ENCODE results near the gene EYA2.

The EYA2 gene

GRCh38 chr20:46975976-46976375 lies 81.3 kb downstream of the EYA2 start:
- TF ChIP-seq, protein P1, sequence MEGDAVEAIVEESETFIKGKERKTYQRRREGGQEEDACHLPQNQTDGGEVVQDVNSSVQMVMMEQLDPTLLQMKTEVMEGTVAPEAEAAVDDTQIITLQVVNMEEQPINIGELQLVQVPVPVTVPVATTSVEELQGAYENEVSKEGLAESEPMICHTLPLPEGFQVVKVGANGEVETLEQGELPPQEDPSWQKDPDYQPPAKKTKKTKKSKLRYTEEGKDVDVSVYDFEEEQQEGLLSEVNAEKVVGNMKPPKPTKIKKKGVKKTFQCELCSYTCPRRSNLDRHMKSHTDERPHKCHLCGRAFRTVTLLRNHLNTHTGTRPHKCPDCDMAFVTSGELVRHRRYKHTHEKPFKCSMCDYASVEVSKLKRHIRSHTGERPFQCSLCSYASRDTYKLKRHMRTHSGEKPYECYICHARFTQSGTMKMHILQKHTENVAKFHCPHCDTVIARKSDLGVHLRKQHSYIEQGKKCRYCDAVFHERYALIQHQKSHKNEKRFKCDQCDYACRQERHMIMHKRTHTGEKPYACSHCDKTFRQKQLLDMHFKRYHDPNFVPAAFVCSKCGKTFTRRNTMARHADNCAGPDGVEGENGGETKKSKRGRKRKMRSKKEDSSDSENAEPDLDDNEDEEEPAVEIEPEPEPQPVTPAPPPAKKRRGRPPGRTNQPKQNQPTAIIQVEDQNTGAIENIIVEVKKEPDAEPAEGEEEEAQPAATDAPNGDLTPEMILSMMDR (conservative IDR thresholded peaks at IDR 0.05), result no peak
- TF ChIP-seq ZFX (IDR thresholded peaks at IDR 0.05), result no peak

GRCh38 chr20:46977204-46977603 lies 82.6 kb downstream of the EYA2 start:
- H3K27ac ChIP-seq, result no peak overlapping the region
- TF ChIP-seq, protein P1 (conservative IDR thresholded peaks at IDR 0.05), result peak; percentile 14
- no peak for TF ChIP-seq ZFX (IDR thresholded peaks at IDR 0.05)

More at GRCh38 chr20:46975976-46976375, 81.3 kb downstream of the EYA2 start:
- H3K27ac ChIP-seq, result no peak overlapping the region

DNA sequence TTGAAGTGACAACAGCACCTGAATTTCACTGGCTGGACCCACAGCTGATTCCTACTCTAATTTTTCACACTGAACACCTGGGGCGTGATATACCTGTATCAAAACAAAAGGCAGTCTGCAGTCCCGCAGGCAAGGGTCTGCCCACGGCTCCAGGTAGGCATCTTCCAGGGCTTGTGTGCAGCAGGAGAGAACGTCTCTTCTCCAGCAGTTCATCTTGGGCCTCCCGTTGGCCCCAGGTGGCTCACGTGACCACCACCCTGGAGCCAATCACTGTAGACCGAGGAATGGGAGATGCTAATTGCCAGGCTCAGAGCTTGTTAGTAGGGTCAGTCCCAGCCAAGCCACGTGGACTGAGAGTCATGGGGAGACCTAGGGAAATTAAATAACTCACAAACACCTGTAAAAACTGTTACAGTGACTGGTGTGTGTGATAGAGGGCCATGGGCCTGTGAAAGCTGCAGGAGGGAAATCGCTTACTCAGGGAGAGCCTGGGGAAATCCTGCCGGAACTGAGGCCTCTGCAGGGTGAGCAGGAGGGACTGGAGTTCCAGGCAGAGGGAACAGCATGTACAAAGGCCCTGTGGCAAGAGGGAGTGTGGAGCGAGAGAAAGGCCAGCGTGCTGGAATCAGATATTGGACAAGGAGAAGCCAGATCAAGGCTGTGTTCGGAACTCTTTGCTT lies 83.4 kb downstream of the EYA2 start:
- TF ChIP-seq ZFX (IDR thresholded peaks at IDR 0.05), result no peak
- TF ChIP-seq, protein P1 (conservative IDR thresholded peaks at IDR 0.05), result no peak
- no peak overlapping the region for H3K27ac ChIP-seq

DNA sequence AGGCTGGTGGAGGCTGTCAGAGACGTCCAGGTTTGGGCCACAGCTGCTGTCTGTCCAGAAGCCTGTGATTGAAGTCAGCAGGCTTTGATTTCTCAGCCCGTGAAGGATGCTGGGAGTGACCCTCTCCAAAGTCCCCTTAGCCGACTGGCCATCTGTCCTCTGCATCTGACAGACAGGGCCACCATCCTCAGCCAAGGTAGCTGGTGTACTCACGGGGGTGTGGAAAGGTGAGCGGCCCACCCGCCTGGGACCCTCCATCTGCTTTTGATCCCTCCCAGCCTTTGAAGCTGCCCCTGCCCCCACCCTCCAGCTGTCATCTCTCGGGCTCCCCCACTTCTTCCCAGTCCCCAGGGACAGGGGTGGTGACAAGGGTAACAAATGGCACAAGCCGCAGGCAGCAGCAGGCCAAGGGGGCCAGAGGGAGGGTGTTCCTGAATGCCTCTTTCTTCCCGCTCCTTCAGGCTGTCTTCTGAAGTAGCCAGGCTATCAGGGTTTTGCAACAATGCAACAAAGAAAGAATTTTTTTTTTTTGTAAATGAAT lies 84.4 kb downstream of the EYA2 start:
- TF ChIP-seq, protein P1 (conservative IDR thresholded peaks at IDR 0.05), result no peak
- TF ChIP-seq ZFX (IDR thresholded peaks at IDR 0.05), result no peak
- no peak overlapping the region for H3K27ac ChIP-seq

DNA sequence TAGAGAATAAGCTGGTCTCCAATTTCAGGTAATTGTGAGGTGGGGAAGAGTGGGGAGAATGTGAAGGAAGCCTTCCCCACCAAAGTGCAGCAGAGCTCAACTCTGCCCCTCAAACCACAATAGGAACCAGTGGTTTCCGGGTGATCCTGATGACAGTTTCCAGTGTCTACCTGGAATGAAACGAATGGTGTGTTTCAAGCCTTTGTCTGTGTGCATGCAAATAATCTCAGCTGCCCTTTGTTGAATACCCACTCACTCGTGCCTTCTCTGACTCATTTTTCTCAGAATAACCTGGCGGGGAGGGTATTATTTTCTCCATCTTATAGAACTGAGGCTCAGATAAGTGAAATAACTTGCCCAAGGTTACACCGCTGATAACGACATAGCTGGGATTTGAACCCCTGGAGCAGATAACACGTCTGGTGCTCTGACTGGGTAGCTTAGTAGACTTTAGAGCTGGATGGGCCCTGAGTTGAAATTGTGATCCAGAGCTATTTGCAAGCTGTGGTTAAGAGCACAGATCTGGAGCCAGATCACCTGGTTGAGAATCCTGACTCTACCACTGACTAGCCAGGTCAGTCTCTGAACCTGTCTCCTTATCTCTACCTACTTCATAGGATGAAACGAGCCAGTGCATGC lies 85.1 kb downstream of the EYA2 start:
- no peak for TF ChIP-seq ZFX (IDR thresholded peaks at IDR 0.05)
- TF ChIP-seq, protein P1 (conservative IDR thresholded peaks at IDR 0.05), result no peak
- H3K27ac ChIP-seq, result no peak overlapping the region

GRCh38 chr20:46981184-46981583 lies 86.5 kb downstream of the EYA2 start:
- TF ChIP-seq, protein P1 (conservative IDR thresholded peaks at IDR 0.05), result no peak
- no peak for TF ChIP-seq ZFX (IDR thresholded peaks at IDR 0.05)
- H3K27ac ChIP-seq, result no peak overlapping the region

- no peak for TF ChIP-seq ZFX (IDR thresholded peaks at IDR 0.05)
- TF ChIP-seq, protein P1 (conservative IDR thresholded peaks at IDR 0.05), result no peak
- H3K27ac ChIP-seq, result no peak overlapping the region
Observed at GRCh38 chr20:46983466-46983865, 88.8 kb downstream of the EYA2 start.

All from C4-2B (cell line).